Stimulated activated CD4-positive, alpha-beta T cell treated with anti-CD3 and anti-CD28 coated beads, Interleukin-15, amount 100 ng/mL, for 1 hour (primary cell): Measurements from ENCODE around the gene MKLN1.

Experiments used
- DNase-seq, 2 donors: peaks; one replicate each; pipeline ENCODE4 v3.0.0-alpha.2; 2020; ENCODE audit warnings: low read depth in 1 of 2, low spot score in 1 of 2

MKLN1 gene

DNA sequence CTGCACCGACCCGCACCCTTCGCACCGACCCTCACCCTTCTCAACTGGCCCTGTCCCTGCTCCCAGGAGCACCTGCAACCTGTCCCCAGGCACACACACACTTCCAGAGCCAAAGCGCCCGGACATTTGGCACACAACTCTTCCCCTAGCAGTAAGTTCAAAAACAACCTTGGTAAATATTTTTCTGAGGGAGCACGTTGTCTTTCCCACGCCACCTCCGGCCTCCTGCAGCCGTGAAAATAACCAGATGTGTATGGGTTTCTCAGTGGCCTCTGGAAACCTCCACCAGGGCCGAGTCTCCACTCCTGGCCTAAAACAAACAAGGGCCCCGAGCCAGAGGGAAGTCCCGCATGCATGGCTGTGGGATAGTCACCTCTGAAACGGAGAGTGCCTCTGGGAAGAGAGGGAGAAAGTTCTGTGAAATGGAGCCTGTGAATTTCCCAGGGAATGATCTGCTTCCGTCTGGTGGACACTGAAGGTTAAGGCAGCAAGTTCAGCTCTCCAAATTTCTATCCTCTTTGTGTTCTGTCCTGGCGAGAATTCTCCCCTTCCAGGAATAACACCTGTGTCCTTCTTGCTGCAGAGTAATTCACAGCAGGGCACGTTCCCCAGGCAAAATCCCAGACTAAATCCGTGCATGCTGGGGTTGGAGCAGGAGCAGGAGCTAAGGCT, 213.0 kb downstream of the MKLN1 start:
- no peak for DNase-seq

- DNase-seq, result no peak
These were observed 215.6 kb downstream of the MKLN1 start for GRCh38 chr7:131543298-131543697.

- no peak for DNase-seq
These were observed 216.3 kb downstream of the MKLN1 start for GRCh38 chr7:131544021-131544420.

- no peak for DNase-seq
These were observed 217.0 kb downstream of the MKLN1 start for GRCh38 chr7:131544449-131545301.

- DNase-seq, result no peak
These were observed 218.4 kb downstream of the MKLN1 start for GRCh38 chr7:131546126-131546525.
